Keratinocyte (primary cell): ENCODE results near the gene TMED7. TPM values are rescaled to one million over a fixed set of nuclear protein-coding genes. Genes with fewer than 3 reads are reported as not detected.

Source experiments
- DNase-seq: peaks from one replicate; pipeline ENCODE4 v3.0.0-alpha.2; 2011; ENCODE audit warnings: low read depth, missing footprints, low spot score
- FAIRE-seq: peaks from 2 replicates; lab custom pipeline; 2011; peaks lifted over from hg19 to GRCh38; lab: Jason Lieb, UNC
- H2AFZ ChIP-seq: 2 replicates; pipeline ENCODE4 v1.6.0; 2012; ENCODE audit warnings: low read length, control low read depth, inconsistent platforms; ENCODE audit not compliant: control insufficient read depth
- H3K27ac ChIP-seq: 2 replicates; pipeline ENCODE4 v1.5.1; 2011; ENCODE audit warnings: low read length; ENCODE audit not compliant: control insufficient read depth, insufficient read depth
- H3K27me3 ChIP-seq: 3 replicates; pipeline ENCODE4 v1.6.0; 2011; ENCODE audit warnings: low read length; ENCODE audit not compliant: control insufficient read depth, insufficient read depth; ENCODE audit errors: extremely low read depth
- H3K36me3 ChIP-seq, 2 experiments: 2 replicates in 1 of 2; 3 replicates in 1 of 2; pipeline ENCODE4 v1.5.1; 2011; ENCODE audit warnings: low read length in 2 of 2, mild to moderate bottlenecking in 1 of 2; ENCODE audit not compliant: control insufficient read depth in 2 of 2, insufficient read depth in 2 of 2; ENCODE audit errors: extremely low read depth in 1 of 2
- H3K4me1 ChIP-seq: 3 replicates; pipeline ENCODE4 v1.5.1; 2011; ENCODE audit warnings: low read length; ENCODE audit not compliant: control insufficient read depth, insufficient read depth; ENCODE audit errors: extremely low read depth
- H3K4me2 ChIP-seq: 3 replicates; pipeline ENCODE4 v1.6.0; 2011; ENCODE audit warnings: low read depth, low read length; ENCODE audit not compliant: control insufficient read depth, insufficient read depth; ENCODE audit errors: extremely low read depth
- H3K4me3 ChIP-seq, 3 experiments: fragments of 200-600 bp in 1 of 3; sonication (generic) in 1 of 3; 2 replicates in 2 of 3; 3 replicates in 1 of 3; pipeline ENCODE4 v1.5.1; 2011 to 2016; ENCODE audit warnings: low read length in 3 of 3, mild to moderate bottlenecking in 3 of 3, control low read depth in 2 of 3, inconsistent platforms in 1 of 3, low read depth in 1 of 3, mixed read lengths in 1 of 3, mixed run types in 1 of 3, moderate library complexity in 1 of 3; ENCODE audit not compliant: control insufficient read depth in 2 of 3, insufficient read depth in 2 of 3; ENCODE audit errors: extremely low read depth in 1 of 3
- H3K79me2 ChIP-seq: 2 replicates; pipeline ENCODE4 v1.6.0; 2012; ENCODE audit warnings: low read length; ENCODE audit not compliant: control insufficient read depth, insufficient read depth
- H3K9ac ChIP-seq: 3 replicates; pipeline ENCODE4 v1.6.0; 2011; ENCODE audit warnings: low read length; ENCODE audit not compliant: control insufficient read depth, insufficient read depth; ENCODE audit errors: extremely low read depth
- H3K9me1 ChIP-seq: 3 replicates; pipeline ENCODE4 v1.6.0; 2011; ENCODE audit warnings: low read length; ENCODE audit not compliant: control insufficient read depth, insufficient read depth; ENCODE audit errors: extremely low read depth
- H3K9me3 ChIP-seq: 2 replicates; pipeline ENCODE4 v1.5.1; 2012; ENCODE audit warnings: low read depth, low read length; ENCODE audit not compliant: control insufficient read depth
- H4K20me1 ChIP-seq: 3 replicates; pipeline ENCODE4 v1.6.0; 2011; ENCODE audit warnings: low read length; ENCODE audit not compliant: control insufficient read depth, insufficient read depth; ENCODE audit errors: extremely low read depth
- EZH2 ChIP-seq: IDR thresholded peaks from one replicate; pipeline ENCODE4 v1.6.1; 2012; ENCODE audit warnings: inconsistent platforms, mild to moderate bottlenecking, low read length, moderate library complexity
- dilution Hi-C: fragments of 300-500 bp; cut with MboI; formaldehyde crosslinking; loops from one replicate; pipeline ENCODE4 v1.7.0; 2020; ENCODE audit warnings: low sequenced_read_pairs; ENCODE audit not compliant: extremely low pct_ligation_motif_present
- polyA plus RNA-seq, 5 experiments: library from polyadenylated mRNA; depleted of rRNA in 3 of 5; stranded (reverse) in 3 of 5; stranded (forward) in 1 of 5; unstranded in 1 of 5; fragments of >200 nt; gene quantifications; 1 replicate in 1 of 5; 2 replicates in 3 of 5; 3 replicates in 1 of 5; pipeline versions ENCODE4 v1.2.1 to v1.2.3, GENCODE V29; 2011 to 2012; ENCODE audit warnings: missing spikeins in 2 of 5, low read depth in 1 of 5, low replicate concordance in 1 of 5
- TF ChIP-seq, protein P1 (sequence below), 3 experiments: IDR thresholded peaks in 1 of 3; conservative IDR thresholded peaks in 1 of 3; optimal IDR thresholded peaks in 1 of 3; 2 replicates in 2 of 3; 3 replicates in 1 of 3; pipeline versions ENCODE3 to v1.5.1; 2011; ENCODE audit warnings: low read length in 3 of 3, mild to moderate bottlenecking in 3 of 3, moderate library complexity in 2 of 3, control low read depth in 1 of 3, inconsistent platforms in 1 of 3; ENCODE audit not compliant: insufficient read depth in 2 of 3; ENCODE audit errors: extremely low read depth in 1 of 3

Gene TMED7
- polyA plus RNA-seq, 1 donor (not counting 4 experiments of a cell fraction or from before 2014, with no cell fraction given): 77.9 TPM

DNA sequence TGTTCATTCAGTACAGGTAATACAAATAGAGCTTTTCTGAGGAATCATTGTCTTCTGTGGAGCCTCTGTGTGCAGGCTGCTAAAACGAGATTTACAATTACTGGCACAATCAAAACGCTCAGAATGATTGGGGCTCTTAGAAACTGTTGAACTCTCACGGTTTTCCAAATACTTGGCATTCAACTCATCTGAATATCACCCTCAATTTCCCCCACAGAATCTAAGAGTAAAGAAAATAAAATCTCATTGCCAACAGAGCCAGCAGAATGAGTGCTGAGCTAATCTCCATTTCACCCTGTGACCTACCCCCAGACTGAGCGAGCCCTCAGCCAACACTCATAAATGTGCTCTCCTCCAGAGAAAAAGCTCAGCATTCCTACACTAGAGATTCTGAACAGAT, 35.3 kb upstream of the TMED7 start:
- Histone ChIP-seq H2AFZ (no peak overlapping the region), H3K36me3 (no peaks in the 10 kb centered on the region), H3K4me3 (no peak overlapping the region), H3K9me3 (no peaks in the 10 kb centered on the region), H4K20me1 (no peaks in the 10 kb centered on the region), H3K4me1 (peaks cover 8% of the 10 kb centered on the region), H3K79me2 (no peaks in the 10 kb centered on the region), H3K27me3 (no peaks in the 10 kb centered on the region), H3K4me2 (no peak overlapping the region), H3K27ac (no peak overlapping the region), H3K9ac (no peak overlapping the region), H3K9me1 (no peaks in the 10 kb centered on the region)
- dilution Hi-C loops: no loop called here
- TF ChIP-seq EZH2: no peak
- TF ChIP-seq, protein P1, sequence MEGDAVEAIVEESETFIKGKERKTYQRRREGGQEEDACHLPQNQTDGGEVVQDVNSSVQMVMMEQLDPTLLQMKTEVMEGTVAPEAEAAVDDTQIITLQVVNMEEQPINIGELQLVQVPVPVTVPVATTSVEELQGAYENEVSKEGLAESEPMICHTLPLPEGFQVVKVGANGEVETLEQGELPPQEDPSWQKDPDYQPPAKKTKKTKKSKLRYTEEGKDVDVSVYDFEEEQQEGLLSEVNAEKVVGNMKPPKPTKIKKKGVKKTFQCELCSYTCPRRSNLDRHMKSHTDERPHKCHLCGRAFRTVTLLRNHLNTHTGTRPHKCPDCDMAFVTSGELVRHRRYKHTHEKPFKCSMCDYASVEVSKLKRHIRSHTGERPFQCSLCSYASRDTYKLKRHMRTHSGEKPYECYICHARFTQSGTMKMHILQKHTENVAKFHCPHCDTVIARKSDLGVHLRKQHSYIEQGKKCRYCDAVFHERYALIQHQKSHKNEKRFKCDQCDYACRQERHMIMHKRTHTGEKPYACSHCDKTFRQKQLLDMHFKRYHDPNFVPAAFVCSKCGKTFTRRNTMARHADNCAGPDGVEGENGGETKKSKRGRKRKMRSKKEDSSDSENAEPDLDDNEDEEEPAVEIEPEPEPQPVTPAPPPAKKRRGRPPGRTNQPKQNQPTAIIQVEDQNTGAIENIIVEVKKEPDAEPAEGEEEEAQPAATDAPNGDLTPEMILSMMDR (optimal IDR thresholded peaks at IDR 0.05 in 1 of 3, IDR thresholded peaks at IDR 0.05 in 1 of 3, conservative IDR thresholded peaks at IDR 0.05 in 1 of 3; ENCODE audit: extremely low read depth in 1 of 3, insufficient read depth in 2 of 3, low read length in 3 of 3): no peak
- FAIRE-seq: no peak
- no peak for DNase-seq

DNA sequence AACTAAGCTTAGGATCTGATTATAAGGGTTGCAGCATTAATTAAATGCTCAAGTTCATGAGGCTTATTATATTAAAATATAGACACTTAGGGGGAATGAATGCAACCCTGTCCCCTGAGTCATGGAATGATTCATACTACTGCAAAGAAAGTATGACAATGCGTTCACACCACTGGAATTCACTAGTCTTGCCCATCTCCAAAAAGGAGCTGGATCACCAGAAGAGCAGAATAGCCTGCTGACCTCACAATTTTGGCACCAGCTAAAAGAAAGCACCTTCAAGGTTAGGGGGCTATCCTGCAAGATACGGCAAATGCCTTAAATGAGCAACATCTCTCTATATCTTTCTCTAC, 32.0 kb upstream of the TMED7 start:
- Histone ChIP-seq H3K36me3 (no peaks in the 10 kb centered on the region), H3K79me2 (no peaks in the 10 kb centered on the region), H3K4me1 (peaks cover 8% of the 10 kb centered on the region), H3K9me1 (no peaks in the 10 kb centered on the region), H3K9ac (no peak overlapping the region), H3K27ac (no peak overlapping the region), H2AFZ (no peak overlapping the region), H4K20me1 (no peaks in the 10 kb centered on the region), H3K27me3 (no peaks in the 10 kb centered on the region), H3K4me3 (no peak overlapping the region), H3K9me3 (no peaks in the 10 kb centered on the region), H3K4me2 (no peak overlapping the region)
- peak; percentile 48 for DNase-seq
- dilution Hi-C loops: no loop called here
- FAIRE-seq: peak; percentile 83
- TF ChIP-seq, protein P1 (optimal IDR thresholded peaks at IDR 0.05 in 1 of 3, IDR thresholded peaks at IDR 0.05 in 1 of 3, conservative IDR thresholded peaks at IDR 0.05 in 1 of 3; ENCODE audit: extremely low read depth in 1 of 3, insufficient read depth in 2 of 3, low read length in 3 of 3): no peak
- TF ChIP-seq EZH2: no peak
